HuH-7 (cell line): ENCODE results near the gene AK1.
"Not testable (repeated sequence)": the region's sequence is repeated elsewhere in the genome, so short reads cannot be mapped to it uniquely, and the experiment has no call there.

Experiments
- DNase-seq: peaks from one replicate; pipeline ENCODE4 v3.0.0; 2011; ENCODE audit warnings: low spot score

The AK1 gene

GRCh38 chr9:127847833-127848755 lies 29.4 kb downstream of the AK1 start:
- DNase-seq: no peak

GRCh38 chr9:127847178-127847510 lies 30.3 kb downstream of the AK1 start:
- DNase-seq: no peak

GRCh38 chr9:127846443-127847177 lies 30.9 kb downstream of the AK1 start:
- DNase-seq: no peak

GRCh38 chr9:127845619-127846018 lies 31.9 kb downstream of the AK1 start:
- DNase-seq: not testable (repeated sequence)

- no peak for DNase-seq
Measured at GRCh38 chr9:127844821-127845359, 32.6 kb downstream of the AK1 start.

- no peak for DNase-seq
Measured at GRCh38 chr9:127841087-127841835, 36.2 kb downstream of the AK1 start.

GRCh38 chr9:127838375-127839078 lies 38.9 kb downstream of the AK1 start:
- DNase-seq: no peak

- DNase-seq: no peak
Measured at GRCh38 chr9:127837346-127837745, 40.1 kb downstream of the AK1 start.

- DNase-seq: not testable (repeated sequence)
Measured at GRCh38 chr9:127836561-127836960, 40.9 kb downstream of the AK1 start.

GRCh38 chr9:127835991-127836516 lies 41.4 kb downstream of the AK1 start:
- DNase-seq: no peak

- DNase-seq: no peak
Measured at GRCh38 chr9:127833555-127833954, 43.9 kb downstream of the AK1 start.

GRCh38 chr9:127832248-127832647 lies 45.2 kb downstream of the AK1 start:
- no peak for DNase-seq

GRCh38 chr9:127829205-127829906 lies 48.1 kb downstream of the AK1 start:
- DNase-seq: no peak

GRCh38 chr9:127828262-127829031 lies 49.0 kb downstream of the AK1 start:
- DNase-seq: peak; percentile 99

- no peak for DNase-seq
Measured at GRCh38 chr9:127826253-127826913, 51.1 kb downstream of the AK1 start.

- DNase-seq: peak; percentile 91
Measured at GRCh38 chr9:127825319-127826051, 52.0 kb downstream of the AK1 start.

- DNase-seq: no peak
Measured at GRCh38 chr9:127822108-127822507, 55.4 kb downstream of the AK1 start.

- DNase-seq: no peak
Measured at GRCh38 chr9:127818574-127818973, 58.9 kb downstream of the AK1 start.
